Activated CD8-positive, alpha-beta memory T cell treated with anti-CD3 and anti-CD28 coated beads for 4 hours (primary cell): ENCODE data around the gene NPSR1.
"Not testable (repeated sequence)": the region's sequence is repeated elsewhere in the genome, so short reads cannot be mapped to it uniquely, and the experiment has no call there.

Experiments used
- DNase-seq, 2 donors: peaks; one replicate each; pipeline ENCODE4 v3.0.0-alpha.2; 2020; ENCODE audit warnings: low read depth in 2 of 2

The NPSR1 gene, protein sequence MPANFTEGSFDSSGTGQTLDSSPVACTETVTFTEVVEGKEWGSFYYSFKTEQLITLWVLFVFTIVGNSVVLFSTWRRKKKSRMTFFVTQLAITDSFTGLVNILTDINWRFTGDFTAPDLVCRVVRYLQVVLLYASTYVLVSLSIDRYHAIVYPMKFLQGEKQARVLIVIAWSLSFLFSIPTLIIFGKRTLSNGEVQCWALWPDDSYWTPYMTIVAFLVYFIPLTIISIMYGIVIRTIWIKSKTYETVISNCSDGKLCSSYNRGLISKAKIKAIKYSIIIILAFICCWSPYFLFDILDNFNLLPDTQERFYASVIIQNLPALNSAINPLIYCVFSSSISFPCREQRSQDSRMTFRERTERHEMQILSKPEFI

DNA sequence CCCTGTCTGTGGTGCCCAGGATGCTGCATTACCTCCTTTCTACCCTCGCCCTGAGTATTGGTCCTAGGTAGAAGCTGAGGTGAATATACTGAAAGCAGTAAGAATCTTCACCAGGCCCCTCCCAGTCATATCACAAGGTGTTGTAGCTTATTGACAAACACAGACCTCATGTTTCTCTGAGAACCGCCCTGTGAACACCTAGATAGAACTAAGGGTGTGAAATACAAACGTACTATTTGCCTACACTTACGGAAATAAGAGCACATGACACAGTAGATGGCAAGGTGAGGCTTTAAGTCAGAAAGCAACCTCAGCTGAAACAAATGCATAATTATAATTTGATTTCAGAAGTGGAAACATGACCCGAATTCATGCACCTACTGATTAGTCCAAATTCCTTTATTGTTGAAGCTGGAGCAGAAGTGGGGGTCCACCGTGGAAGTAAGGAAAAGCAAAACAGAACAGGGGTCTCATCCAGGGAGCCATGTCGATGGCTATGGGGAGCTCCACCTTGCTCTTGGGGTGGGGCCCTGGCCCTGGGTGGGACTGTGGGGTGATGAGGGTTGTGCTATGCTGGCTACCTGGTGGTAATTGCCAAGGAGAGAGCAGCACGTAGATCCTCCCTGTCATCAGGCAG lies at the start of gene NPSR1:
Gene NPSR1, plus strand, starts transcription at position 587 of the 637 bp plus-strand sequence. CDS start 195 bp downstream, outside the sequence.
- DNase-seq: no peak

DNA sequence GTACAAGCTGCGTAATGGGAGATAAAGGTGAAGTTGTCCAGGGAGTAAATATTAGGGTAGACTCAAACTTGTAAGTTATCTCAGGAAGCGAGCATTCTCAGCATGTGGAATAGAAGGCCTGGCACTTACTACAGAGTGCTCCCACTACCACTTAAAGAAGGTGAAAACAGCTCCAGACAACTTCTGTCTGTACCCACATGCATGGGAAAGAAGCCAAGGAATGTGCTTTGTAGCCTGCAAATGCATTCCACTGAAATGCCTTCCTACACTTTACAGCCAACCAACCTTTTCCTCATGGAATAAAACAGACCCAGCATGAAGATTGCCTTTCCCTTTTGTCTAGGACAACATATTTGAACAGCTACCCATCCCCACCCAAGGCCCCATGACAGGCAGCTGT lies 45.4 kb upstream of the NPSR1 start:
- DNase-seq: no peak

DNA sequence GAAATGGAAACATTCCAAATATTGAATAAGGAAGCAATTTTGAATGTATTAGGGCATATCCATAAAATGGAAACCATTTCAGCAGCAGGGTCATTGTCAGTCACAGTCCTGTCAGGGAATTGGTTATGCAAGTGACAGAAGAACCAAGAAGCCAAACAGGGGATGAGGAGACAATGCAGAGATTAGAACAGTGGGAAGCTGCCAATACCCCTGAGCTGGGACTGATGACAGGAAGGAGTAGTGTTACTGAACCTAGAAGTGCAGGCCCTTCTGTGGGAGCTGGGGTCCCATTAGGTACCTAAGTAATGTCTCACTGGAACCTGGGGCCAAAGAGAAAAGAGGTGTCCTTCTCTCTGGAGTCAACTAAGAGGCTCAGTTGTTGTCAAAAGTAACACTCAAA lies 37.6 kb upstream of the NPSR1 start:
- DNase-seq: no peak

DNA sequence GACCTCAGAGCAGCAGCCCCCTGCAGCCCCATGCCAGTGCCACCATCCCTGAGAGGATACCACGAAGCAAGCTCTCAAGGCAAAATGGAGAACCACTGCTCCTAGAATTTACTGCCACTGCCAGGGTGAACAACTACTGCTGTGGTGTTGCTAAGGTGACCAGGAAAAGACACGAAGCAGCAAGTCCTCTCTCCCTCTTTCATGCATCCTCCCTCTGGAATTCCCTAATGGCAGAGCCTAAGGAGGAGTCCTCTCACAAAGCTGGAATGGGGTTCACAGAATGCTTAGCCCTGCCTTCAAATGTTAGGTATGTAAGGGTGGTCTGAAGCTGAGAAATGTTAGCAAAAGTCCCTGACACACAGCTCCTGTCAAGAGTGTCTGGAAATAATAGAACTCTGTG lies 35.8 kb upstream of the NPSR1 start:
- no peak for DNase-seq

DNA sequence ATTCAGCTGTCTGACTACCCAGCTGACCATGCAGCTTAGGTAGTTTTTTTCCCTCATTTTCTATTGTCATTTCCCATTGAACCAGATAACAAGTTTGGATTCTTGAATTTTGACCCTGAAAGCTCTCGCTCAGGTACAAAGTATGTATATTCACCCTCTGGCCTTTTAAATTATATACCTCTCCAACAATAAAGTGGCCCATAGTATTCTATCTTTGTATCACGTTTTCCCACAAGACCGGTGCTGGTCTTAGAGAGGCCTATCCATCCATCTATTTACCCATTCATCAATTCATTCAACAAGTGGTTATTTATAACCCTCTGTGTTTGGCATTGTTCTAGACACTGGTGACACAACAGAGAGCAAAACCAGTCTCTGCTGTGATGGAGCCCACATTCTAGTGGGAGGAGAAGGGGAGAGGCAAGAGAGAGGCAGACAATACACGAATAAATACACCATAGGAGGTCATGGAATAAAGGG lies 35.2 kb upstream of the NPSR1 start:
- DNase-seq: no peak

DNA sequence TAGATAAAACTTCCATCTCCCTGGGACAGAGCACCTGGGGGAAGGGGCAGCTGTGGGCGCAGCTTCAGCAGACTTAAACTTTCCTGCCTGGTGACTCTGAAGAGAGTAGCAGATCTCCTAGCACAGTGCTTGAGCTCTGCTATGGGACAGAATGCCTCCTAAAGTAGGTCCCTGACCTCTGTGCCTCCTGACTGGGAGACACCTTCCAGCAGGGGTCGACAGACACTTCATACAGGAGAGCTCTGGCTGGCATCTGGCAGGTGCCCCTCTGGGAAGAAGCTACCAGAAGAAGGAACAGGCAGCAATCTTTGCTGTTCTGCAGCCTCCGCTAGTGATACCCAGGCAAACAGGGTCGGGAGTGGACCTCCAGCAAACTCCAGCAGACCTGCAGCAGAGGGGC lies 29.4 kb upstream of the NPSR1 start:
- not testable (repeated sequence) for DNase-seq

DNA sequence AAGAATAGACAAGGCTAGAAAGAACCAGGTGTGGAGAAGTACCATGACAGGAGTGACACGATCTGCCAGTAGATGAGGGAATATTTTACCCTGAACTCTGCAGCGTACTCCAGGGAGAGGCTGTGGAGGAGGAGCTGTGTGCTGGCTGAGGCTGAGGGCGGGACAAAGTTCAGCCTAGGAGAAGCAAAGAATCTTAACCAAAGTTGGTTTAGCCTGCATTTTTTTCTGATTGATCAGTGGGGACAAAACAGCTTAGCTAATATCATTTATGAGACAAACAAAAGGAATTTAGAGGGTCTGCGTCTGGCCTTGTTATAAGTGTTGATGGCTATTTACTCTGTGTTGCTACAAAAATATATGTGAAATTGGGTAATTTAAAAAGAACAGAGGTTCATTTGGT lies 5.2 kb upstream of the NPSR1 start:
- DNase-seq: no peak

DNA sequence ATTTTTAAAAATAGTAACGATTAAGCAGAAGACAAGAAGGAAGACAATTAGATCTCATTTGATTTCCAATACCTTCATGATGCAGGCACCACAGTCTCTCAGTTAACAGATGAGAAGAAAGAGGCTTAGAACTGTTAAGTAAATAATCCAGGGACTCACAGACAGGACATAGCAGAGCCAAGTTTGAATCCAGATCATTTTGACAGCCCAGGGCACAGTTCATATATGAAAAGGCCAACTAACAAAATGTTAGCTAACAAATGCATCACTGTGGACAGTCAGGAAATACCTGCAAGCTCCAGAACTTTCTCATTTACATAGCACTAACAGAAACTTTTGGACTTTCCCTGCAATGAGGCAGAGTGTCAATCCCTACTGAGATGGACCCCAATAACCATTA lies 4.2 kb upstream of the NPSR1 start:
- DNase-seq: no peak

DNA sequence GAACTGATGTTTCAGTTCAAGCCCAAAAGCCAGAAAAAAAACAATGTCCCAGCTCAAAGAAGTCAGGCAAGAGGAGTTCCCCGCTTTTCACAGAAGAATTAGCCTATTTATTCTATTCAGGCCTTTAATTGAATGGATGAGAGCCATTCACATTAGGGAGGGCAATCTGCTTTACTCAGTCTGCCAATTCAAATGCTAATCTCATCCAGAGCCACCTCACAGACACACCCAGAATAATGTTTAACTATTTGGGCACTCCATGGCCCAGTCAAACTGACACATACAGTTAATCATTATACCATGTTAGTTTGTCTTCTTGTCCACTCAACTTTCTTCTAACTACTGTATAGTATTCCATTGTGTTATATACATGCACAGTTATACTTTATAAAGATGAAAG lies 2.6 kb upstream of the NPSR1 start:
- DNase-seq: no peak

DNA sequence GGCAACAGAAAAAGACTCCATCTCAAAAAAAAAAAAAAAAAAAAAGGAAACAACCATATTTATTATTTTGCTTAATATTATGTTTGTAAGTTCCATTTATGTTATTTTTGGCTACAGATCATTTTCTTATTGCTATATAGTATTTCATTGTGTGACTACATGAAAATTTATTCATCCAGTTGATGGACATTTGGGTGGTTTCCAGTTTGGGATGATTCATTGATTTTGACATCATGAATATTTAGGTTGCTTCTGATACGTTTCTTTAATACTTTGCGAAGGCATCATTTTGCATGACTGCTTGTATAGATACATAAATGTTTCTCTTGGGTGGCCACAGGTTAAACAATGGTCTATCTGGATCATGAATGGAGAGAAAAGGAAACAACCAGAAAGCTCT lies 2.0 kb upstream of the NPSR1 start:
- DNase-seq: no peak

DNA sequence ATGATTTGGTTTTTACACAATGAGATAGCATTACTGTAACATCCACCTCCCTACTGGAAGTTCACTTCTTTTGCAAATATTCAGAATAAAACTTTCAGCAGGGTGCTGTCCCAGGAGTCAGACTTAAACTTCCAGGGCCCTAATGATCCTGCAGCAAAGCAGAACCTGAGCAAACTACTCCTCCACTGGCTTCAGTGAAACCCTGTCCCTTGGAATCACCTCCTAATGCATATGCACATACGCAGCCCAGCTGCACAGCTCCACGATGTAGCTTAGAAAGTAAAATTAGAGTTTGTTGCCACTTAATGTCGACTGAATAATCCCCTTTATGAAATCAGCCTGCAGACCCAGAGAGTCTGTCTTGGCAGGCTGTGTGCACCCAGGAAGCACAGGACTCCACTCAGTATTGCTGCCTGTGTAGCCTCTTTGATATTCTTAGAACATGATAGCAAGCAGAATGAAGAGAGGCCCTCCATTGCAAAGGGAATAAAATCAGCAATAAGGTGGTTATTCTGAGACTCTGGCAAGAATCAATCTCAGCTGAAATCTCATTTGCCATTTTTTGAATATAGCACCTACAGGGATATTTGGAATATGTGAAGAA lies 1.6 kb downstream of the NPSR1 start:
- DNase-seq: no peak

DNA sequence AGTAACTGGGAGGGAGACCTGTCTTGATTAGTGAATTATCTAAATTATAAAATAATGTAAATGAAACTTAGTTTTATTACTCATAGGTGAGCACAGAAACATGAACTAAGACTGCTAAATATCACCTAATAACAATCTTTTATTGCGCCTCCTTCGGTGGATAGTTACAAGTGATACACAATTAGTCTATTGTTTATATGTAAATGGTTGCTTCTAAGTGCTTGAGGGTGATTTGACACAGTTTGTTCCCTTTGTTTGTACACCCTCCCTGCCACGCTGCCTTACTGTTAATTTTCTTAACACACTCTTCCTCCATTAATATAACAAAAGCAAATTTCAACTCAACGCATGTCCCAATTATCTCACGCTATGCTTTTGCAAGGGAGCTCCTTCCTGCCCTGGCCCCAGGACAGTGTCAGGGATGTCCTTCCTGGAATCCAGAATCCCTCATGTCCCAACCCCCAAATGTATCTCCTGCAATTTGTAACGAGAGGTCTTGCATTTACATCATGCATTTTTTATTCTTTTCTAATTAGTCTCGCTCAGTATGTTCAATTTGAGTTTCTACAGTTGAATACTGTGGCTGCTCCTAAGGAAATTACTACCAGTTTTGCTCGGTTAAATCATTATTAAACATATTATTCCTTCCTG lies 4.2 kb downstream of the NPSR1 start:
- no peak for DNase-seq

DNA sequence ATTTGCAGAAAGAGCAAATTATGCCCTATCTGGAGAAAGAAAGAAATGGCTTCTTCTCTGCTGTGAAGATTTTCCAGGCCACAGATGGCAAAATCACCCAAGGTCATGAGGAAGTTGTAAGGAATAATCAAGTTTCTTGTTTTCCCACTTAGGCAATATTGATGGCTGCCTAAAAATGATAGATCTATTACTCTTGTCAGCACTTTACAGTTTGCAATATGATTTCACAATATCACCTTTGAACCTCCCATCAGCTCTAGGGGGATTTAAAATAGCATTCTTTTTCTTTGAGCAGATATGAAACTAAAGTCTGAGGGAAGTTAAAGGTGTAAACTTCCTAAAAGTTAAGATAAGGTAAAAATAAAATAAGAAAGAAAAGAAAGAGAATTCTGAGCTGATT lies 6.7 kb downstream of the NPSR1 start:
- no peak for DNase-seq

DNA sequence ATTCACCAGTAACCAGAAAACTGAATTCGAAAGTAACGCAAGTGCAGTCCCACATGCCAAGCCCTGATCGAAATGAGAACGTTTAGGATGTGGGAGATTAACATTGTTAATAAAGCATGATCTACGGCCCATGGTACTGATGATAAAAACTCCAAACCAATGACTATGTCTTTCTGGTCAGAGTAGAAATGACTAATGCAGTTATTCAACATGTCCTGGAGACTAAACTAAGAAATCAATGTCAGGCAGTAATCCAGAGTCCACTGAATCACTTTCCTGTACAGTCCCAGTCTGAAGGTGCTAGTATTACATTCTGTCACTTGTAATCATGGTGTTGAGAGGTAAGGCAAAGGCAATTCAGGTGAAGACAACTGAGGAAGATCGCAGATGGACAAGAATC lies 14.4 kb downstream of the NPSR1 start:
- DNase-seq: no peak

DNA sequence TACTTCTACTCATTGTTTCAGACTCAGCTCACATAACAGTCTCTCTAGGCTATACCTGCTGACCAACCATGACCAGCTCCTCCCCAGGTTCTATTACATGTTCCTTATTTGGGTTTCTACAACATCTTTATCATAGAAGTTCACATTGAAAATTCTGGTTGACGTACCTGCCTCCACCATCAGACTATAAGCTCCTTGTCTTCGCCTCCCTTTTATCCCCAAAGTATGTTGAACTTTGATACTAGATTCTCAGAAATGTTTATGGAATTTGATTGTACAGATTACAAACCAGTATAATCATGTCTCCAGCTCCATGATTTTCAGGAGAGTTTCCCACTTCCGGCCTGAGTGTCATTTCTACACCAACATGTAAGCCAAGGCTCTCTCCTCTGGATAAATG lies 15.0 kb downstream of the NPSR1 start:
- no peak for DNase-seq

DNA sequence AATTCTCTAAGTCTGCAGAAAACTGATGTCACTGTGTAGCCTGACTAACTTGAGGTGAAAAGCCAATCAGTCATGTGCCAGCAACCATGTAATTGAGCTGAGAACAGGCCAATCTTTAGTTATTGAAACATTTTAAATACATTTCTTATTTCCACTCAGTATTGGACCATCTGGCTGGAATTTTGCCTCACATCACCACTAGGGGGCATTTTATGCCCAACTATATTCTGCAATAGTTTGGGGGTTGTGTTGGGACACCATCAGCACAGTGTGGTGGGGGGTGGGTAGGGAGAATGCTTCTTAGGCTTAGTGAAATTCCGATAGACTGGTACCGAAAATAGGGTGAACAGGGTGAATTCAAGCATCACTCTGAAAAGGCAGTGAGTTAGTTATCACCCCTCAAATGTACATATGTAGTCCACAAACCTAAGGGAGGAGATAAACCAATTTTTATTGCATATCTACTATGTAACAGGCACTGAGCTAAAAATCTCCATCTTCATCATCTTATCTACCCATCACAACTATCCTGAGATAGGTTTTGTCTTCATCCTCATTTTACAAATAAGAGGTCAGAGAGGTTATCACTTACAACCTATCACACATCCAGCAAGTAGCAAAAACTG lies 17.8 kb downstream of the NPSR1 start:
- no peak for DNase-seq

DNA sequence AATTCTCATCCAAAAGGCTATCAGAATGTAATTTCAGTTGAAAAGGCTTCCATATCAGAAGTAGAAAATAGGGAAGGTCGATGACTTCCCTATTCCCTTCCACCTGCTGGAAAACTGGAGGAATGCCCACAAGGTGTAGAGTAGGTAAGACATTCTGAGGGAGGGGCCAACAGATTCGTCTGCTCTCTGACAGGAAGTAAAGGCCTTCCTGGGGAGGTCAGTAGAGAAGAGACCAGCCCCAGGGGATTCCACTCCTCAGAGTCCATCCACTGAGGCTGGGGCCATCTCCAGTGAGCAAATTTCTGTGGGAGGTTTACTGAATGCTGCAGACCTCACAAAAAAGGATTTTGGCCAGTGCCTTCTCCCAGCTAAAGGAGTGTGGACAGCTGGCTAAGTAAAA lies 19.5 kb downstream of the NPSR1 start:
- DNase-seq: no peak

DNA sequence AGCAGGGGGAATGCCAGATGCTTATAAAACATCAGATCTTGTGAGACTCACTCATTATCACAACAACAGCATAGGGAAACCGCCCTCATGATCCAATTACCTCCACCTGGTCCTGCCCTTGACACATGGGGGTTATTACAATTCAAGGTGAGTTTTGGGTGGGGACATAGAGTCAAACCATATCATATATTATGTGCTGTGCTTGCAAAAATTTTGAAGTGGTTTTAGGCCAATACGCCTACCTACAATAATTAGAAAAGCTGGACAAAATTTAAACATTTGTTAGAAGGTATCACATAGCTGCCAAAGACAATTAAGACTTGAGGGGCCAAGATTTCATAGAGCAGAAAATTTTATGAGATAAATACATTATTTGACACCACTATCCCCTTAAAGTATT lies 29.5 kb downstream of the NPSR1 start:
- no peak for DNase-seq

DNA sequence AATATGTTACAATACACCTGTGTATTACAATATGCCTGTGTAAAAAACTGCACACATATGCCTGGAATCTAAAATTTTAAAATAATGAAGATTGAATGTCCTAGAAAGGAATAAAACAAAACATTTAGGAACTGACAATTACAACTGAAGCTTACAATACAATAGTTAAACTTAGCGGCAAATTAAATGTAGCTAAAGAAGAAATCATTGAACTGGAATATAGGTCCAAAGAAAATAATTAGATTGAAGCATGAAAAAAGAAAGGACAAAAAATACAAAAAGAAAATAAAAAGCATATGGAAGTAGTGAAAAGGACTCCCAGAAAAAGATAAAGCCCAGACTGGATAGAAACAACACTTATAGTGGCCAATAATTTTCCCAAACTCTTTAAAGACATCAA lies 38.4 kb downstream of the NPSR1 start:
- no peak for DNase-seq

DNA sequence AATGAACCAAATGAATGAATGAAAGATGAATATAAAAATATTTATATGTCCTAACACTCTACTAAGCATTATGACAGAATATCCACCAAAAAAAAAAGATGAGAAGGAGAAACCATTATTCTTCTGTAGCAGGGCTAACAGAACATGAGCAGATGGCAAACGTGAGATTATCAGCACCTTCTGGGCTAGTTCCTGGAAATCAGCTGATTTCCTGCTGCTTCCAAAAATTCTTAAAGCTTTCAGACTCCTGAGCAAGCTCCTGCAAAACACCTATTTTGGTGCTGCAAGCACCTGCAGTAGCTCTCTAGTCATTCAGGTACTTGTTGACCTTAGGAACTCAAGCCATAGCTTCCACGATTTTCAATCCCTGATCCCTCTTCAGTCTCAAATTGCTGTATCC lies 51.8 kb downstream of the NPSR1 start:
- DNase-seq: no peak

DNA sequence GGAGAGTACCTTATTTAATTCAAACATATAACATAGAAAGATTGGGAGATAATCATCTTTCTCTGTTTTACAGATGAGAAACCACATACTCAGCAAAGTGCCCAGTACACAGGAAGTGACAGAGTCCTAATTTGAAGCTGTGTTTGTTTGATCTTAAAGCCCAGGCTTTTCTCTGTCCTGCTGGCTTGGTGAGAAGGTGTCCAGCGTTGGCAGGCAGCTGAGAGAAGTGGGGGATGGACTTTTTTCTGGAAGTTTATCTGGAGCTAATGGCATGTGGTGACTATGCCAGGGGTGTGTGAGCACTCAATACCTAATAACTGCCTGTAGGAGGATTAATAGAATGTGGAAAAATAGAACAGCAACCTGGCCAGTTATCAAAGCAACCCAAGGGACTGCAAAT lies 60.8 kb downstream of the NPSR1 start:
- no peak for DNase-seq

DNA sequence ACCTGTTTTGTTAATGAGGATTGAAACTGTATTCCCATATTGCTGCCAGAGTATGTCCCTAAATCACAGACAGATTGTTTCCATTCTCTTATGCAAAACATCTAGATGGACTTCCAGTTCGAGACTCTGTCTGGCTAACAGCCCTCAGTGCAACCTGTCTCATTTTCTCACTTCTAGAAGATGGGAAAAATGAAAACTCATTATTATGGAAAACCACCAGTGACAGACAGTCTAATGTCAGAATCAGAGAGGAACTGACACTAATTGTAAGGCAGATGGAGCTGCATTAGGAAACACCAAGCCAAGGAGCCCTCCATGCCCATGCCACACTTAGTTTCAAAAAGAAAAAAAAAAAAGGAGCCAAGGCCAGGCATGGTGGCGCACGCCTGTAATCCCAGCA lies 61.6 kb downstream of the NPSR1 start:
- DNase-seq: no peak
